Measurements from ENCODE around the gene SECISBP2L. TPM values are rescaled to one million over a fixed set of nuclear protein-coding genes. Genes with fewer than 3 reads are reported as not detected.
A peak's percentile ranks its signal among the peaks of the same experiment; 100 is the strongest.

The SECISBP2L gene
- polyA plus RNA-seq, 1 donor: 33.5 TPM

- WGBS (ENCODE audit: insufficient coverage, low lambda C conversion rate): no CpG with 5 or more reads among the region's 1 CpG
- no peak for DNase-seq
These were observed 12.3 kb upstream of the SECISBP2L start for GRCh38 chr15:49058559-49058958.

DNA sequence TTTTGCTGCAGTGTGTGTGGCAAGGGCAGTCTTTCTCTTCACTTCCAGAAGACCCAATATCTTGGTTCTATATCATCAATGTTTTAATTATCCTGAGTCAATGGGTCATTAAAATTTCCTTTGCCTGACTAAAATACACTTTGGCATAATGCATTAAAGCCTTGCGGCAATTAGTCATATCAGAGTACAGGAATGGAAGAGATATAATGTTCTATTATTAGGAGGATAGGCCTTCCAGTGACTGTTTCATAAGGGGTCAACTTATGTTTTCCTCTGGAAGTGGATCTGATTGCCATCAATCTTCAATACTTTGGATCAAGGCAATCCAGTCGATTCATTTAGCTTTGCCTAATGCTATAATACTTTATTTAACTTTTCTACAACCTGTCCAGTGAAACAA lies 9.4 kb upstream of the SECISBP2L start:
- no CpG with 5 or more reads among the region's 2 CpGs for WGBS (ENCODE audit: insufficient coverage, low lambda C conversion rate)
- Histone ChIP-seq H3K4me1 (ENCODE audit: control insufficient read depth, insufficient read depth, low read length) (no peaks in the 10 kb centered on the region), H3K27me3 (ENCODE audit: control insufficient read depth, insufficient read depth, low read length) (no peaks in the 10 kb centered on the region), H3K27ac (ENCODE audit: low read length) (no peak overlapping the region), H3K4me3 (ENCODE audit: low read length) (no peak overlapping the region), H3K9me3 (ENCODE audit: control insufficient read depth, low read depth, low read length) (no peaks in the 10 kb centered on the region), H3K36me3 (ENCODE audit: control insufficient read depth, insufficient read depth, low read length) (no peaks in the 10 kb centered on the region)
- no peak for DNase-seq

More at GRCh38 chr15:49058559-49058958, 12.3 kb upstream of the SECISBP2L start:
- Histone ChIP-seq H3K36me3 (ENCODE audit: control insufficient read depth, insufficient read depth, low read length) (no peaks in the 10 kb centered on the region), H3K9me3 (ENCODE audit: control insufficient read depth, low read depth, low read length) (no peaks in the 10 kb centered on the region), H3K27ac (ENCODE audit: low read length) (no peak overlapping the region), H3K4me3 (ENCODE audit: low read length) (no peak overlapping the region), H3K27me3 (ENCODE audit: control insufficient read depth, insufficient read depth, low read length) (no peaks in the 10 kb centered on the region), H3K4me1 (ENCODE audit: control insufficient read depth, insufficient read depth, low read length) (no peaks in the 10 kb centered on the region)

DNA sequence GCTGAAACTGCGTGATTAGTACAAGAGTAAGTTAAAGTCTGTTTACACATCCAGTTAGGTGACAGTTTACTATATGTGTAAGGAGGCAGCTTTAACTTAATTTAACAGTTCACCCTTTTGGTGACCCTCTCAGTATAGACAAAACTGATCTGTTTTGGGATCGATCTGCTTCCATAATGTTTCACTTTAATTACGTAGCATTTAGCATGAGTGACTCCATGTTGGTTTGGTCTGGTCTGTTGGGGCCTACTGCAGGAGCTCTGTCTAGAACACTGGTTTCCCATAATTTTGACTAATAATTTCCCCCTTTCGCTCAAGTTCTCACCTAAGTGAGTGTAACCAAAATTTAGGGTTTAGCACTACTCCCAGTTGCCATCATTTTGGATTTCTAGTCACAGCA lies 6.4 kb upstream of the SECISBP2L start:
- WGBS (ENCODE audit: insufficient coverage, low lambda C conversion rate): no CpG with 5 or more reads among the region's 4 CpGs
- DNase-seq: no peak
- Histone ChIP-seq H3K4me3 (ENCODE audit: low read length) (no peak overlapping the region), H3K36me3 (ENCODE audit: control insufficient read depth, insufficient read depth, low read length) (no peaks in the 10 kb centered on the region), H3K9me3 (ENCODE audit: control insufficient read depth, low read depth, low read length) (no peaks in the 10 kb centered on the region), H3K27ac (ENCODE audit: low read length) (no peak overlapping the region), H3K27me3 (ENCODE audit: control insufficient read depth, insufficient read depth, low read length) (no peaks in the 10 kb centered on the region), H3K4me1 (ENCODE audit: control insufficient read depth, insufficient read depth, low read length) (no peaks in the 10 kb centered on the region)

DNA sequence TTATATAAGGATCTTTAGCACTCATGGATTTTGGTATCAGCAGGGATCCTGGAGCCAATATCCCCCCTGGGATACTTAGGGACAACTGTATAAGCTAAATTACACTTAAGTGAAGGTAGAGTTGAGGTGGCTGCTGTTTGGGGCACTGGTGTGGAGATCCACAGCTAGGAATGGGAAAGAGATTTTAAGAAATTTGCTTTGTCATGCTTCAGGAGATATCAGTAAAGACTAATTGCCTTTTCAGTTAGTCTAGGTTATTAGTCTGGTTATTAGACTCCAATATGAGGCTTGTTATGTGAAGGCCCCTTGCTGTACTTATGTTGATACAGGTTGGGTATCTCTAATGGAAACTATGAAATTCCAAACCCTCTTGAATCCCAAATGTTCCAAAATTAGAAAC lies 1.2 kb upstream of the SECISBP2L start:
- no peak overlapping the region for H3K27ac ChIP-seq (ENCODE audit: low read length)
- no peaks in the 10 kb centered on the region for H3K27me3 ChIP-seq (ENCODE audit: control insufficient read depth, insufficient read depth, low read length)
- peaks cover 2% of the 10 kb centered on the region for H3K4me1 ChIP-seq (ENCODE audit: control insufficient read depth, insufficient read depth, low read length)
- no peaks in the 10 kb centered on the region for H3K36me3 ChIP-seq (ENCODE audit: control insufficient read depth, insufficient read depth, low read length)
- H3K4me3 ChIP-seq (ENCODE audit: low read length): no peak overlapping the region
- DNase-seq: no peak
- no peaks in the 10 kb centered on the region for H3K9me3 ChIP-seq (ENCODE audit: control insufficient read depth, low read depth, low read length)

GRCh38 chr15:49045751-49046219 lies 461 bp downstream of the SECISBP2L start:
- WGBS (ENCODE audit: insufficient coverage, low lambda C conversion rate): 0% methylated on average over 2 of the region's 17 CpGs
- H3K36me3 ChIP-seq (ENCODE audit: control insufficient read depth, insufficient read depth, low read length): no peaks in the 10 kb centered on the region
- peak overlapping the region; percentile 83 for H3K4me3 ChIP-seq (ENCODE audit: low read length)
- peaks cover 2% of the 10 kb centered on the region for H3K4me1 ChIP-seq (ENCODE audit: control insufficient read depth, insufficient read depth, low read length)
- H3K9me3 ChIP-seq (ENCODE audit: control insufficient read depth, low read depth, low read length): no peaks in the 10 kb centered on the region
- DNase-seq: peak in 1 of 2 donors; percentile 1
- no peaks in the 10 kb centered on the region for H3K27me3 ChIP-seq (ENCODE audit: control insufficient read depth, insufficient read depth, low read length)
- H3K27ac ChIP-seq (ENCODE audit: low read length): peak overlapping the region; percentile 78

- 14% methylated on average over 1 of the region's 8 CpGs for WGBS (ENCODE audit: insufficient coverage, low lambda C conversion rate)
- Histone ChIP-seq H3K27ac (ENCODE audit: low read length) (peak overlapping the region; percentile 78), H3K27me3 (ENCODE audit: control insufficient read depth, insufficient read depth, low read length) (no peaks in the 10 kb centered on the region), H3K36me3 (ENCODE audit: control insufficient read depth, insufficient read depth, low read length) (no peaks in the 10 kb centered on the region), H3K4me1 (ENCODE audit: control insufficient read depth, insufficient read depth, low read length) (peaks cover 2% of the 10 kb centered on the region), H3K9me3 (ENCODE audit: control insufficient read depth, low read depth, low read length) (no peaks in the 10 kb centered on the region), H3K4me3 (ENCODE audit: low read length) (peak overlapping the region; percentile 83)
- peak in 1 of 2 donors; percentile 23 for DNase-seq
These were observed 1.3 kb downstream of the SECISBP2L start for GRCh38 chr15:49044766-49045606.

DNA sequence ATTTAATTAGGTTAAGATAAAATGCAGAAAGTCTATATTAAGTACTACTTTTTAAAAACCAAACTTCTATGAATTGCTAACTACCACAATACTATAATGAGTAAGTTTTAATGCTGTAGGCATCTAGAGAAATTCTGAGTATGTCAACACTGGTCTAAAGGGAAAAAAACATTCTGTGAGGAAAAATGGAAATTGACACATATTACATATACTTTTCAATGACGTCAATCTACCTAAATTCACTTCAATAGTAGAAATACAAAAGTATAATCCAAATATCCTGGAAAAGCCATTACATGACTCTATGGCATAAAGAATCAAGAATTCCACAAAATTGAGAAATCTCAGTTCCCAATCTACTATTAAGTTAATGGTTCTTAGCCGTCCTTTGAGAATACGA lies 2.2 kb downstream of the SECISBP2L start:
- Histone ChIP-seq H3K4me1 (ENCODE audit: control insufficient read depth, insufficient read depth, low read length) (peaks cover 2% of the 10 kb centered on the region), H3K27ac (ENCODE audit: low read length) (no peak overlapping the region)
- WGBS (ENCODE audit: insufficient coverage, low lambda C conversion rate): no CpG with 5 or more reads among the region's 3 CpGs

GRCh38 chr15:49042165-49042564 lies 4.1 kb downstream of the SECISBP2L start:
- Histone ChIP-seq H3K4me1 (ENCODE audit: control insufficient read depth, insufficient read depth, low read length) (peaks cover 2% of the 10 kb centered on the region), H3K4me3 (ENCODE audit: low read length) (no peak overlapping the region), H3K27ac (ENCODE audit: low read length) (no peak overlapping the region), H3K9me3 (ENCODE audit: control insufficient read depth, low read depth, low read length) (no peaks in the 10 kb centered on the region), H3K27me3 (ENCODE audit: control insufficient read depth, insufficient read depth, low read length) (no peaks in the 10 kb centered on the region), H3K36me3 (ENCODE audit: control insufficient read depth, insufficient read depth, low read length) (no peaks in the 10 kb centered on the region)
- DNase-seq: no peak

More for the DNA sequence above, 2.2 kb downstream of the SECISBP2L start:
- H3K9me3 ChIP-seq (ENCODE audit: control insufficient read depth, low read depth, low read length): no peaks in the 10 kb centered on the region
- H3K27me3 ChIP-seq (ENCODE audit: control insufficient read depth, insufficient read depth, low read length): no peaks in the 10 kb centered on the region
- H3K36me3 ChIP-seq (ENCODE audit: control insufficient read depth, insufficient read depth, low read length): no peaks in the 10 kb centered on the region
- no peak overlapping the region for H3K4me3 ChIP-seq (ENCODE audit: low read length)
- no peak for DNase-seq

GRCh38 chr15:49041426-49041825 lies 4.8 kb downstream of the SECISBP2L start:
- H3K4me1 ChIP-seq (ENCODE audit: control insufficient read depth, insufficient read depth, low read length): peaks cover 2% of the 10 kb centered on the region
- no peaks in the 10 kb centered on the region for H3K36me3 ChIP-seq (ENCODE audit: control insufficient read depth, insufficient read depth, low read length)
- no peaks in the 10 kb centered on the region for H3K27me3 ChIP-seq (ENCODE audit: control insufficient read depth, insufficient read depth, low read length)
- no peak for DNase-seq
- no peak overlapping the region for H3K4me3 ChIP-seq (ENCODE audit: low read length)
- no CpG with 5 or more reads among the region's 5 CpGs for WGBS (ENCODE audit: insufficient coverage, low lambda C conversion rate)
- no peaks in the 10 kb centered on the region for H3K9me3 ChIP-seq (ENCODE audit: control insufficient read depth, low read depth, low read length)
- H3K27ac ChIP-seq (ENCODE audit: low read length): no peak overlapping the region

DNA sequence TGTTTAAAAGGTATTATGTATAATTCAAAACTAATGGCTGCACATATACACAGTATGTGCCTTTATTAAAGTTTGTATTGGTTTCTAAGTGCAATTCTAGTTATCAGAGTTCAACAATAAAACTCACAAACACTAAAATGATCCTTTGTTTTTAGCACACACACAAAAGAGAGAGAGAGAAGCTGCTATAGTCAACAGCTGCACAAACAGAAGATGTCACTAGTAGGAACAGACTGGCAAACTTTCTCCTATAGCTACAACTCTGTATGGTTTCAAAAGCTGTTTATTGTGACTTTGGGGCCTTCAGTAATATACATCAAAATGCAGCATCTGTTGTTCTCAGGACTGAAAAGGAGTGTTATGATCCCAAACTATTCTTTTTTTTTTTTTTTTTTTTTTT lies 6.1 kb downstream of the SECISBP2L start:
- Histone ChIP-seq H3K36me3 (ENCODE audit: control insufficient read depth, insufficient read depth, low read length) (peaks cover 3% of the 10 kb centered on the region), H3K4me3 (ENCODE audit: low read length) (no peak overlapping the region), H3K27me3 (ENCODE audit: control insufficient read depth, insufficient read depth, low read length) (no peaks in the 10 kb centered on the region), H3K9me3 (ENCODE audit: control insufficient read depth, low read depth, low read length) (no peaks in the 10 kb centered on the region), H3K4me1 (ENCODE audit: control insufficient read depth, insufficient read depth, low read length) (peaks cover 2% of the 10 kb centered on the region), H3K27ac (ENCODE audit: low read length) (no peak overlapping the region)
- no peak for DNase-seq

DNA sequence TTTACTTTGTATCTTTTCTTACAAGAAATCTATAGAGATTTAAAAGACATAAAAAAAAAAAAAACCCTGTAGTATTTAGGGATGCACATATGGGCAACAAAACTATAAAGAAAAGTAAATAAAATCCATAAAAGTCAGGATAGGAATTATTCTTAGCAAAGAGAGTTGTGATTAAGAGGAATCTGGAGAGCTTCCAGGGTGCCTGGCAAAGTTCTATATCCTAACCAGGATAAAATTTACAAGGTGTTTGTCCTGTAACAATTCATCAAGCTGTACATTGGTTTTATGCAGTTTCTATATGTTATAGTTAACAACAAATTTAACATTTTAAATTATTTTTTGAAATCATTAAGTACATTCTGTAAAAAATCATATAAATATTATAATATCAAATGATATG lies 7.9 kb downstream of the SECISBP2L start:
- Histone ChIP-seq H3K4me1 (ENCODE audit: control insufficient read depth, insufficient read depth, low read length) (no peaks in the 10 kb centered on the region), H3K27ac (ENCODE audit: low read length) (no peak overlapping the region), H3K9me3 (ENCODE audit: control insufficient read depth, low read depth, low read length) (no peaks in the 10 kb centered on the region), H3K4me3 (ENCODE audit: low read length) (no peak overlapping the region), H3K27me3 (ENCODE audit: control insufficient read depth, insufficient read depth, low read length) (no peaks in the 10 kb centered on the region), H3K36me3 (ENCODE audit: control insufficient read depth, insufficient read depth, low read length) (peaks cover 9% of the 10 kb centered on the region)
- no peak for DNase-seq
